Measurements from ENCODE around the gene RGS14.

Gene RGS14

GRCh38 chr5:177357459-177358351 is at the start of gene RGS14:
TSS of gene RGS14 (plus strand) at chr5:177357924. CDS start at chr5:177358025, 101 bp downstream.
- Histone ChIP-seq H3K36me3 (ENCODE audit: low read length) (no peaks in the 10 kb centered on the region), H3K4me3 (ENCODE audit: insufficient read depth, low read length, poor library complexity, severe bottlenecking) (peak within 1 kb of the TSS; percentile 59), H3K9ac (ENCODE audit: low read length) (peak within 1 kb of the TSS; percentile 66), H3K4me2 (ENCODE audit: low read depth, low read length, poor library complexity, severe bottlenecking) (peak within 1 kb of the TSS; percentile 89), H3K9me3 (ENCODE audit: insufficient read depth, low read length) (no peaks in the 10 kb centered on the region), H3K9me2 (replicated peaks; ENCODE audit: insufficient read depth, low read length) (no peaks in the 10 kb centered on the region), H2AFZ (ENCODE audit: low read depth, low read length, severe bottlenecking) (peak within 1 kb of the TSS; percentile 66), H3K27ac (ENCODE audit: low read depth, low read length) (peak within 1 kb of the TSS; percentile 58), H3K79me2 (ENCODE audit: insufficient read depth, low read length) (no peaks in the 10 kb centered on the region), H3F3A (ENCODE audit: insufficient read depth) (peaks cover 17% of the 10 kb centered on the region), H4K20me1 (ENCODE audit: low read depth, low read length) (no peaks in the 10 kb centered on the region), H3K27me3 (ENCODE audit: low read length) (no peaks in the 10 kb centered on the region)
- no peak for TF ChIP-seq EZH2phosphoT487 (conservative IDR thresholded peaks at IDR 0.05; ENCODE audit: low read length)
- TF ChIP-seq CTCF (IDR thresholded peaks at IDR 0.05; ENCODE audit: insufficient read depth, low read length, poor library complexity, severe bottlenecking), result no peak

GRCh38 chr5:177308740-177309139 is 49.0 kb upstream of the RGS14 start:
- H3K36me3 ChIP-seq (ENCODE audit: low read length), result 0 out of 2 replicates have a peak, but pooled peaks cover 2% of the 10 kb centered on the region
- H3K4me2 ChIP-seq (ENCODE audit: low read depth, low read length, poor library complexity, severe bottlenecking), result no peak overlapping the region
- no peak for TF ChIP-seq EZH2phosphoT487 (conservative IDR thresholded peaks at IDR 0.05; ENCODE audit: low read length)
- no peak for TF ChIP-seq CTCF (IDR thresholded peaks at IDR 0.05; ENCODE audit: insufficient read depth, low read length, poor library complexity, severe bottlenecking)
- H3F3A ChIP-seq (ENCODE audit: insufficient read depth), result peaks cover 42% of the 10 kb centered on the region
- H3K9ac ChIP-seq (ENCODE audit: low read length), result no peak overlapping the region
- H3K27me3 ChIP-seq (ENCODE audit: low read length), result no peaks in the 10 kb centered on the region
- H3K9me3 ChIP-seq (ENCODE audit: insufficient read depth, low read length), result no peaks in the 10 kb centered on the region
- H3K27ac ChIP-seq (ENCODE audit: low read depth, low read length), result peak overlapping the region; percentile 88; the same call in 1 of the 2 replicates
- no peak overlapping the region for H2AFZ ChIP-seq (ENCODE audit: low read depth, low read length, severe bottlenecking)
- peaks cover 23% of the 10 kb centered on the region for H3K79me2 ChIP-seq (ENCODE audit: insufficient read depth, low read length)
- no peak overlapping the region for H3K4me3 ChIP-seq (ENCODE audit: insufficient read depth, low read length, poor library complexity, severe bottlenecking)
- no peaks in the 10 kb centered on the region for H3K9me2 ChIP-seq (replicated peaks; ENCODE audit: insufficient read depth, low read length)
- H4K20me1 ChIP-seq (ENCODE audit: low read depth, low read length), result peaks cover 6% of the 10 kb centered on the region; the same call in 1 of the 2 replicates

GRCh38 chr5:177309351-177310191 is 48.2 kb upstream of the RGS14 start:
- Histone ChIP-seq H3K27me3 (ENCODE audit: low read length) (no peaks in the 10 kb centered on the region), H3F3A (ENCODE audit: insufficient read depth) (peaks cover 42% of the 10 kb centered on the region), H3K36me3 (ENCODE audit: low read length) (0 out of 2 replicates have a peak, but pooled peaks cover 2% of the 10 kb centered on the region), H3K4me3 (ENCODE audit: insufficient read depth, low read length, poor library complexity, severe bottlenecking) (no peak overlapping the region), H2AFZ (ENCODE audit: low read depth, low read length, severe bottlenecking) (no peak overlapping the region), H3K27ac (ENCODE audit: low read depth, low read length) (peak overlapping the region; percentile 88), H3K9ac (ENCODE audit: low read length) (no peak overlapping the region), H3K79me2 (ENCODE audit: insufficient read depth, low read length) (peaks cover 16% of the 10 kb centered on the region), H3K9me2 (replicated peaks; ENCODE audit: insufficient read depth, low read length) (no peaks in the 10 kb centered on the region), H4K20me1 (ENCODE audit: low read depth, low read length) (peaks cover 6% of the 10 kb centered on the region; the same call in 1 of the 2 replicates), H3K9me3 (ENCODE audit: insufficient read depth, low read length) (no peaks in the 10 kb centered on the region), H3K4me2 (ENCODE audit: low read depth, low read length, poor library complexity, severe bottlenecking) (peak overlapping the region; percentile 88)
- TF ChIP-seq CTCF (IDR thresholded peaks at IDR 0.05; ENCODE audit: insufficient read depth, low read length, poor library complexity, severe bottlenecking), result peak; percentile 83
- TF ChIP-seq EZH2phosphoT487 (conservative IDR thresholded peaks at IDR 0.05; ENCODE audit: low read length), result no peak
